ENCODE data around the gene LPP. TPM values are rescaled to one million over a fixed set of nuclear protein-coding genes. Genes with fewer than 3 reads are reported as not detected.

The LPP gene
- total and polyA plus RNA-seq, 10 of the 15 experiments (the other 5 are each of a cell fraction or from before 2014, with no cell fraction given) = under 0.01 to 0.62 (median 0.03) TPM

- Histone ChIP-seq H3K4me2 (ENCODE audit: control insufficient read depth, insufficient read depth) (no peak overlapping the region), H3K79me2 (ENCODE audit: control insufficient read depth, insufficient read depth, low read length) (no peaks in the 10 kb centered on the region), H3K4me1 (ENCODE audit: control insufficient read depth, insufficient read depth, low read length) (no peaks in the 10 kb centered on the region; the same call in 1 of the 2 replicates), H3K36me3 (ENCODE audit: control insufficient read depth in 2 of 2, insufficient read depth in 2 of 2, low read length in 1 of 2) (no peaks in the 10 kb centered on the region), H3K9me3 (replicated peaks; ENCODE audit: control insufficient read depth, insufficient read depth, low read length) (no peaks in the 10 kb centered on the region; the same call in 1 of the 3 replicates), H2AFZ (ENCODE audit: control insufficient read depth, low read depth, low read length) (no peak overlapping the region), H3K4me3 (no peak overlapping the region), H4K20me1 (ENCODE audit: control insufficient read depth, insufficient read depth) (no peaks in the 10 kb centered on the region), H3K9ac (ENCODE audit: control insufficient read depth, insufficient read depth, low read length) (no peak overlapping the region), H3K27ac (ENCODE audit: control insufficient read depth, insufficient read depth) (no peak overlapping the region), H3K27me3 (replicated peaks in 1 of 2; ENCODE audit: control insufficient read depth in 2 of 2, insufficient read depth in 2 of 2, low read length in 1 of 2) (peaks cover 0 to 2% of the 10 kb centered on the region in 2 experiments; a peak in 2 of 4 replicates)
- in situ Hi-C loops (cut with MboI) = no loop called here
- ChIA-PET RAD21 (ENCODE audit: unreplicated experiment) (no interaction called here), POLR2A (no interaction called here), SMC1A (ENCODE audit: uncharacterized antibody, unreplicated experiment) (interaction anchor here (1.5 kb wide), 1 partner anchor 11 kb away, joined by 3 read pairs; no protein-coding TSS in a partner anchor), CTCF (interaction anchor here (1.4 kb wide), 1 partner anchor 568 kb away, joined by 3 read pairs; no protein-coding TSS in a partner anchor)
- WGBS (ENCODE audit: insufficient coverage, insufficient replicate concordance, low lambda C conversion rate, missing lambda C conversion rate) = 26% methylated on average over 2 of the region's 2 CpGs
- DNase-seq (ENCODE audit: low read depth, low spot score) (no peak), ATAC-seq (no peak), FAIRE-seq (no peak)
- BruUV-seq (replicated peaks) = no TSS peak
- intact Hi-C loops (cut with micrococcal nuclease; ENCODE audit: unreplicated experiment) = no loop called here
- TF ChIP-seq BCLAF1 (IDR thresholded peaks at IDR 0.05) (no peak), CHD2 (IDR thresholded peaks at IDR 0.05; ENCODE audit: borderline replicate concordance, low read depth, low read length) (no peak), RBBP5 (conservative IDR thresholded peaks at IDR 0.05) (no peak), MTA2 (IDR thresholded peaks at IDR 0.05; ENCODE audit: low read depth) (no peak), YBX1 (IDR thresholded peaks at IDR 0.05) (no peak), USF2 (IDR thresholded peaks at IDR 0.05; ENCODE audit: borderline replicate concordance, low read depth, low read length) (no peak), MEF2A (IDR thresholded peaks at IDR 0.05; ENCODE audit: insufficient read depth, low read depth, low read length) (no peak), REST (IDR thresholded peaks at IDR 0.05; ENCODE audit: low read depth, low read length) (no peak), MEF2B (IDR thresholded peaks at IDR 0.05; ENCODE audit: partially characterized antibody, poor library complexity, severe bottlenecking) (no peak), IRF5 (IDR thresholded peaks at IDR 0.05; ENCODE audit: borderline replicate concordance) (no peak)
- TF ChIP-seq, protein P1, sequence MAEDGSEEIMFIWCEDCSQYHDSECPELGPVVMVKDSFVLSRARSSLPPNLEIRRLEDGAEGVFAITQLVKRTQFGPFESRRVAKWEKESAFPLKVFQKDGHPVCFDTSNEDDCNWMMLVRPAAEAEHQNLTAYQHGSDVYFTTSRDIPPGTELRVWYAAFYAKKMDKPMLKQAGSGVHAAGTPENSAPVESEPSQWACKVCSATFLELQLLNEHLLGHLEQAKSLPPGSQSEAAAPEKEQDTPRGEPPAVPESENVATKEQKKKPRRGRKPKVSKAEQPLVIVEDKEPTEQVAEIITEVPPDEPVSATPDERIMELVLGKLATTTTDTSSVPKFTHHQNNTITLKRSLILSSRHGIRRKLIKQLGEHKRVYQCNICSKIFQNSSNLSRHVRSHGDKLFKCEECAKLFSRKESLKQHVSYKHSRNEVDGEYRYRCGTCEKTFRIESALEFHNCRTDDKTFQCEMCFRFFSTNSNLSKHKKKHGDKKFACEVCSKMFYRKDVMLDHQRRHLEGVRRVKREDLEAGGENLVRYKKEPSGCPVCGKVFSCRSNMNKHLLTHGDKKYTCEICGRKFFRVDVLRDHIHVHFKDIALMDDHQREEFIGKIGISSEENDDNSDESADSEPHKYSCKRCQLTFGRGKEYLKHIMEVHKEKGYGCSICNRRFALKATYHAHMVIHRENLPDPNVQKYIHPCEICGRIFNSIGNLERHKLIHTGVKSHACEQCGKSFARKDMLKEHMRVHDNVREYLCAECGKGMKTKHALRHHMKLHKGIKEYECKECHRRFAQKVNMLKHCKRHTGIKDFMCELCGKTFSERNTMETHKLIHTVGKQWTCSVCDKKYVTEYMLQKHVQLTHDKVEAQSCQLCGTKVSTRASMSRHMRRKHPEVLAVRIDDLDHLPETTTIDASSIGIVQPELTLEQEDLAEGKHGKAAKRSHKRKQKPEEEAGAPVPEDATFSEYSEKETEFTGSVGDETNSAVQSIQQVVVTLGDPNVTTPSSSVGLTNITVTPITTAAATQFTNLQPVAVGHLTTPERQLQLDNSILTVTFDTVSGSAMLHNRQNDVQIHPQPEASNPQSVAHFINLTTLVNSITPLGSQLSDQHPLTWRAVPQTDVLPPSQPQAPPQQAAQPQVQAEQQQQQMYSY (CRISPR knock-in tag; IDR thresholded peaks at IDR 0.05) = no peak
Measured at GRCh38 chr3:188315553-188315952, 161.6 kb downstream of the LPP start.

Data from GM12878 (cell line).